Measurements from ENCODE around the gene CDK12.
A peak's percentile ranks its signal among the peaks of the same experiment; 100 is the strongest.
"Not testable (repeated sequence)": the region's sequence is repeated elsewhere in the genome, so short reads cannot be mapped to it uniquely, and the experiment has no call there.

CDK12 gene

GRCh38 chr17:39507511-39507910 is 46.2 kb downstream of the CDK12 start:
- DNase-seq (ENCODE audit: low read depth), result no peak

- no peak for DNase-seq (ENCODE audit: low read depth)
These were observed 47.7 kb downstream of the CDK12 start for GRCh38 chr17:39508987-39509386.

- no peak for DNase-seq (ENCODE audit: low read depth)
These were observed 52.0 kb downstream of the CDK12 start for GRCh38 chr17:39513309-39513708.

GRCh38 chr17:39513915-39514314 is 52.6 kb downstream of the CDK12 start:
- no peak for DNase-seq (ENCODE audit: low read depth)

- DNase-seq (ENCODE audit: low read depth), result no peak
These were observed 55.9 kb downstream of the CDK12 start for GRCh38 chr17:39517224-39517623.

GRCh38 chr17:39525801-39526506 is 64.7 kb downstream of the CDK12 start:
- DNase-seq (ENCODE audit: low read depth), result no peak

- no peak for DNase-seq (ENCODE audit: low read depth)
These were observed 66.0 kb downstream of the CDK12 start for GRCh38 chr17:39527220-39527813.

GRCh38 chr17:39529455-39529854 is 68.2 kb downstream of the CDK12 start:
- no peak for DNase-seq (ENCODE audit: low read depth)

GRCh38 chr17:39530513-39530912 is 69.2 kb downstream of the CDK12 start:
- no peak for DNase-seq (ENCODE audit: low read depth)

GRCh38 chr17:39531252-39531651 is 70.0 kb downstream of the CDK12 start:
- no peak for DNase-seq (ENCODE audit: low read depth)

- DNase-seq (ENCODE audit: low read depth), result no peak
These were observed 72.6 kb downstream of the CDK12 start for GRCh38 chr17:39533891-39534290.

GRCh38 chr17:39534768-39535405 is 73.6 kb downstream of the CDK12 start:
- no peak for DNase-seq (ENCODE audit: low read depth)

- DNase-seq (ENCODE audit: low read depth), result no peak
These were observed 75.2 kb downstream of the CDK12 start for GRCh38 chr17:39536468-39536867.

GRCh38 chr17:39537364-39537763 is 76.1 kb downstream of the CDK12 start:
- not testable (repeated sequence) for DNase-seq (ENCODE audit: low read depth)

GRCh38 chr17:39538866-39539265 is 77.6 kb downstream of the CDK12 start:
- DNase-seq (ENCODE audit: low read depth), result no peak

- DNase-seq (ENCODE audit: low read depth), result no peak
These were observed 79.3 kb downstream of the CDK12 start for GRCh38 chr17:39540611-39541010.

GRCh38 chr17:39541652-39542051 is 80.4 kb downstream of the CDK12 start:
- DNase-seq (ENCODE audit: low read depth), result no peak

GRCh38 chr17:39543176-39543575 is 81.9 kb downstream of the CDK12 start:
- no peak for DNase-seq (ENCODE audit: low read depth)

- DNase-seq (ENCODE audit: low read depth), result no peak
These were observed 82.4 kb downstream of the CDK12 start for GRCh38 chr17:39543664-39544063.

- DNase-seq (ENCODE audit: low read depth), result not testable (repeated sequence)
These were observed 83.1 kb downstream of the CDK12 start for GRCh38 chr17:39544361-39544760.

GRCh38 chr17:39547713-39548478 is 86.6 kb downstream of the CDK12 start:
- DNase-seq (ENCODE audit: low read depth), result no peak

- peak; percentile 17 for DNase-seq (ENCODE audit: low read depth)
These were observed 87.4 kb downstream of the CDK12 start for GRCh38 chr17:39548494-39549225.
